Liver (tissue), 9 donors: ENCODE data around the gene DYSF. TPM values are rescaled to one million over a fixed set of nuclear protein-coding genes. Genes with fewer than 3 reads are reported as not detected.

Source experiments
- DNase-seq: peaks from one replicate; pipeline ENCODE4 v3.0.0-alpha.2; 2017; ENCODE audit warnings: low spot score
- H3K27ac ChIP-seq, 2 donors: one replicate each; pipeline ENCODE4 v1.7.0; 2013; ENCODE audit warnings: inconsistent platforms in 2 of 2, low read length in 2 of 2, control low read depth in 1 of 2, low read depth in 1 of 2, mild to moderate bottlenecking in 1 of 2
- H3K27me3 ChIP-seq, 4 donors: one replicate each; pipeline versions ENCODE4 v1.6.1 to v1.7.0; 2013; ENCODE audit warnings: low read length in 3 of 4, inconsistent platforms in 1 of 4, mild to moderate bottlenecking in 1 of 4, moderate library complexity in 1 of 4; ENCODE audit not compliant: control insufficient read depth in 4 of 4, insufficient read depth in 4 of 4
- H3K36me3 ChIP-seq, 4 donors: one replicate each; pipeline versions ENCODE4 v1.6.1 to v1.7.0; 2013; ENCODE audit warnings: low read length in 3 of 4, mild to moderate bottlenecking in 3 of 4, low read depth in 1 of 4, moderate library complexity in 1 of 4; ENCODE audit not compliant: control insufficient read depth in 4 of 4, insufficient read depth in 3 of 4
- H3K4me1 ChIP-seq, 4 donors: one replicate each; pipeline versions ENCODE4 v1.6.1 to v1.7.0; 2013; ENCODE audit warnings: low read length in 3 of 4, mild to moderate bottlenecking in 3 of 4, moderate library complexity in 1 of 4; ENCODE audit not compliant: control insufficient read depth in 4 of 4, insufficient read depth in 4 of 4
- H3K4me3 ChIP-seq, 3 donors: one replicate each; pipeline versions ENCODE4 v1.6.1 to v1.7.0; 2013; ENCODE audit warnings: low read length in 3 of 3, control low read depth in 1 of 3, low read depth in 1 of 3, mild to moderate bottlenecking in 1 of 3
- H3K9ac ChIP-seq, 2 donors: one replicate each; pipeline ENCODE4 v1.7.0; 2013; ENCODE audit warnings: low read length in 2 of 2, mild to moderate bottlenecking in 2 of 2, moderate library complexity in 2 of 2, control low read depth in 1 of 2, low read depth in 1 of 2
- H3K9me3 ChIP-seq, 4 donors: one replicate each; pipeline versions ENCODE4 v1.6.1 to v1.7.0; 2013; ENCODE audit warnings: low read length in 3 of 4; ENCODE audit not compliant: control insufficient read depth in 4 of 4
- ATF3 ChIP-seq: IDR thresholded peaks from 2 replicates; pipeline ENCODE4 v1.6.1; 2016; ENCODE audit warnings: antibody characterized with exemption
- EGR1 ChIP-seq, 2 donors: IDR thresholded peaks; 2 replicates each; pipeline ENCODE4 v1.6.1; 2016 to 2018; ENCODE audit warnings: antibody characterized with exemption in 2 of 2, low read depth in 2 of 2
- FOXA1 ChIP-seq: IDR thresholded peaks from 2 replicates; pipeline ENCODE4 v1.6.1; 2016; ENCODE audit warnings: antibody characterized with exemption
- FOXA2 ChIP-seq: IDR thresholded peaks from 2 replicates; pipeline ENCODE4 v1.6.1; 2016; ENCODE audit warnings: antibody characterized with exemption
- GABPA ChIP-seq, 2 donors: IDR thresholded peaks in 1 of 2; conservative IDR thresholded peaks in 1 of 2; 2 replicates each; pipeline ENCODE4 v1.6.1; 2016; ENCODE audit warnings: antibody characterized with exemption in 2 of 2, mild to moderate bottlenecking in 1 of 2, moderate library complexity in 1 of 2
- HNF4A ChIP-seq, 2 donors: conservative IDR thresholded peaks; 2 replicates each; pipeline ENCODE4 v1.6.1; 2016; ENCODE audit warnings: antibody characterized with exemption in 2 of 2, mild to moderate bottlenecking in 2 of 2
- HNF4G ChIP-seq: IDR thresholded peaks from 2 replicates; pipeline ENCODE4 v1.6.1; 2016; ENCODE audit warnings: antibody characterized with exemption
- JUND ChIP-seq, 2 donors: IDR thresholded peaks; 2 replicates each; pipeline ENCODE4 v1.6.1; 2016; ENCODE audit warnings: antibody characterized with exemption in 2 of 2
- NR2F2 ChIP-seq: IDR thresholded peaks from 2 replicates; pipeline ENCODE4 v1.6.1; 2016; ENCODE audit warnings: antibody characterized with exemption
- RAD21 ChIP-seq, 2 donors: IDR thresholded peaks; 2 replicates each; pipeline ENCODE4 v1.6.1; 2016; ENCODE audit warnings: antibody characterized with exemption in 2 of 2, mild to moderate bottlenecking in 2 of 2
- RXRA ChIP-seq, 2 donors: IDR thresholded peaks; 2 replicates each; pipeline ENCODE4 v1.6.1; 2017 to 2018; ENCODE audit warnings: antibody characterized with exemption in 2 of 2, mild to moderate bottlenecking in 1 of 2
- SP1 ChIP-seq: IDR thresholded peaks from 2 replicates; pipeline ENCODE4 v1.6.1; 2018; ENCODE audit warnings: antibody characterized with exemption, mild to moderate bottlenecking
- TAF1 ChIP-seq: conservative IDR thresholded peaks from 2 replicates; pipeline ENCODE4 v1.6.1; 2016; ENCODE audit warnings: antibody characterized with exemption, mild to moderate bottlenecking
- YY1 ChIP-seq: IDR thresholded peaks from 2 replicates; pipeline ENCODE4 v1.6.1; 2016; ENCODE audit warnings: antibody characterized with exemption, mild to moderate bottlenecking
- ZBTB33 ChIP-seq: IDR thresholded peaks from 2 replicates; pipeline ENCODE4 v1.6.1; 2016; ENCODE audit warnings: antibody characterized with exemption
- WGBS: extraction: QIAGEN DNeasy Blood & Tissue Kit; methylation state at CpG from one replicate; pipeline ENCODE4 v1.1.7; 2013; 5-methylcytosine and 5-hydroxymethylcytosine counted together
- polyA plus RNA-seq, 2 donors: library from polyadenylated mRNA; stranded (reverse) in 1 of 2; unstranded in 1 of 2; fragments of 200-250 nt in 1 of 2; fragments of >200 nt in 1 of 2; fragmentation: Nextera tagmentation in 1 of 2; extraction: Ambion mirVana in 1 of 2; gene quantifications; one replicate each; pipeline versions ENCODE4 v1.2.1 to v1.2.3, GENCODE V29; 2013 to 2015
- total RNA-seq, 2 donors: library from RNA; depleted of rRNA; stranded (reverse); fragments of >200 nt; gene quantifications; one replicate each; pipeline ENCODE4 v1.2.3, GENCODE V29; 2014
- TF ChIP-seq, protein P1 (sequence below): fragments of 150-350 bp; IDR thresholded peaks from 2 replicates; pipeline ENCODE4 v1.5.1; 2017; ENCODE audit warnings: improper control_type of control experiment, low read depth, low read length; ENCODE audit not compliant: missing input control
- TF ChIP-seq, protein P2 (sequence below): IDR thresholded peaks from 2 replicates; pipeline ENCODE4 v1.6.1; 2016; ENCODE audit warnings: antibody characterized with exemption
- TF ChIP-seq, protein P3 (sequence below): IDR thresholded peaks from 2 replicates; pipeline ENCODE4 v1.6.1; 2016; ENCODE audit warnings: antibody characterized with exemption, mild to moderate bottlenecking
- donor health status: healthy.
- donor health status: healthy.
- donor health status: healthy.
- donor health status: healthy.
- donor health status: healthy.

Gene DYSF
- total and polyA plus RNA-seq, 4 donors = 8.5 to 20.8 (median 13.6) TPM

DNA sequence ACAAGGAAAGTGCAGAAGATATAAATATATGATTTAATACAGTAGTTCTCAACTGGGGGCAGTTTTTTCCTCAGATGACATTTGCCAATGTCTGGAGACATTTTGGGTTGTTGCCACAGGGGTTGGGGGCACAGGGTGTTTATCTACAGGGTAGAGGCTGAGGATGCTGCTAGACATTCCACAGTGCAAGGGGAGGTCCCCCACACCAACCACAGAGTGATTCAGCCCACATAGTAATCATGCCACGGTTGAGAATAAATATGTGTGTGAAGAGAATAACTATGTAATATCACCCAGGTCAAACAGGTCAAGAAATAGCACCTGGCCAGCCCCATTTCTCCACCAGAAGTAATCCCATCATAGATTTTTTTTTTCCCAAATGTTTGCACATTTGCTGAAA, 17.9 kb downstream of the DYSF start:
- no peak overlapping the region for H3K27ac ChIP-seq
- no peaks in the 10 kb centered on the region for H3K27me3 ChIP-seq
- H3K9ac ChIP-seq = no peak overlapping the region
- TF ChIP-seq, protein P1, sequence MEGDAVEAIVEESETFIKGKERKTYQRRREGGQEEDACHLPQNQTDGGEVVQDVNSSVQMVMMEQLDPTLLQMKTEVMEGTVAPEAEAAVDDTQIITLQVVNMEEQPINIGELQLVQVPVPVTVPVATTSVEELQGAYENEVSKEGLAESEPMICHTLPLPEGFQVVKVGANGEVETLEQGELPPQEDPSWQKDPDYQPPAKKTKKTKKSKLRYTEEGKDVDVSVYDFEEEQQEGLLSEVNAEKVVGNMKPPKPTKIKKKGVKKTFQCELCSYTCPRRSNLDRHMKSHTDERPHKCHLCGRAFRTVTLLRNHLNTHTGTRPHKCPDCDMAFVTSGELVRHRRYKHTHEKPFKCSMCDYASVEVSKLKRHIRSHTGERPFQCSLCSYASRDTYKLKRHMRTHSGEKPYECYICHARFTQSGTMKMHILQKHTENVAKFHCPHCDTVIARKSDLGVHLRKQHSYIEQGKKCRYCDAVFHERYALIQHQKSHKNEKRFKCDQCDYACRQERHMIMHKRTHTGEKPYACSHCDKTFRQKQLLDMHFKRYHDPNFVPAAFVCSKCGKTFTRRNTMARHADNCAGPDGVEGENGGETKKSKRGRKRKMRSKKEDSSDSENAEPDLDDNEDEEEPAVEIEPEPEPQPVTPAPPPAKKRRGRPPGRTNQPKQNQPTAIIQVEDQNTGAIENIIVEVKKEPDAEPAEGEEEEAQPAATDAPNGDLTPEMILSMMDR = no peak
- TF ChIP-seq FOXA1 (no peak), TAF1 (no peak), GABPA (IDR thresholded peaks at IDR 0.05 in 1 of 2, conservative IDR thresholded peaks at IDR 0.05 in 1 of 2) (no peak), HNF4A (conservative IDR thresholded peaks at IDR 0.05) (no peak), HNF4G (no peak), JUND (IDR thresholded peaks at IDR 0.05) (no peak), EGR1 (IDR thresholded peaks at IDR 0.05; ENCODE audit: low read depth in 2 of 2) (no peak), FOXA2 (no peak), RXRA (IDR thresholded peaks at IDR 0.05) (no peak), NR2F2 (no peak), RAD21 (IDR thresholded peaks at IDR 0.05) (no peak), ATF3 (no peak), YY1 (no peak), ZBTB33 (no peak), SP1 (no peak)
- TF ChIP-seq, protein P2, sequence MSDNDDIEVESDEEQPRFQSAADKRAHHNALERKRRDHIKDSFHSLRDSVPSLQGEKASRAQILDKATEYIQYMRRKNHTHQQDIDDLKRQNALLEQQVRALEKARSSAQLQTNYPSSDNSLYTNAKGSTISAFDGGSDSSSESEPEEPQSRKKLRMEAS = no peak
- TF ChIP-seq, protein P3, sequence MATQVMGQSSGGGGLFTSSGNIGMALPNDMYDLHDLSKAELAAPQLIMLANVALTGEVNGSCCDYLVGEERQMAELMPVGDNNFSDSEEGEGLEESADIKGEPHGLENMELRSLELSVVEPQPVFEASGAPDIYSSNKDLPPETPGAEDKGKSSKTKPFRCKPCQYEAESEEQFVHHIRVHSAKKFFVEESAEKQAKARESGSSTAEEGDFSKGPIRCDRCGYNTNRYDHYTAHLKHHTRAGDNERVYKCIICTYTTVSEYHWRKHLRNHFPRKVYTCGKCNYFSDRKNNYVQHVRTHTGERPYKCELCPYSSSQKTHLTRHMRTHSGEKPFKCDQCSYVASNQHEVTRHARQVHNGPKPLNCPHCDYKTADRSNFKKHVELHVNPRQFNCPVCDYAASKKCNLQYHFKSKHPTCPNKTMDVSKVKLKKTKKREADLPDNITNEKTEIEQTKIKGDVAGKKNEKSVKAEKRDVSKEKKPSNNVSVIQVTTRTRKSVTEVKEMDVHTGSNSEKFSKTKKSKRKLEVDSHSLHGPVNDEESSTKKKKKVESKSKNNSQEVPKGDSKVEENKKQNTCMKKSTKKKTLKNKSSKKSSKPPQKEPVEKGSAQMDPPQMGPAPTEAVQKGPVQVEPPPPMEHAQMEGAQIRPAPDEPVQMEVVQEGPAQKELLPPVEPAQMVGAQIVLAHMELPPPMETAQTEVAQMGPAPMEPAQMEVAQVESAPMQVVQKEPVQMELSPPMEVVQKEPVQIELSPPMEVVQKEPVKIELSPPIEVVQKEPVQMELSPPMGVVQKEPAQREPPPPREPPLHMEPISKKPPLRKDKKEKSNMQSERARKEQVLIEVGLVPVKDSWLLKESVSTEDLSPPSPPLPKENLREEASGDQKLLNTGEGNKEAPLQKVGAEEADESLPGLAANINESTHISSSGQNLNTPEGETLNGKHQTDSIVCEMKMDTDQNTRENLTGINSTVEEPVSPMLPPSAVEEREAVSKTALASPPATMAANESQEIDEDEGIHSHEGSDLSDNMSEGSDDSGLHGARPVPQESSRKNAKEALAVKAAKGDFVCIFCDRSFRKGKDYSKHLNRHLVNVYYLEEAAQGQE = no peak
- peaks cover 0 to 14% (median 8%) of the 10 kb centered on the region in 4 donors for H3K4me1 ChIP-seq
- WGBS = 82% methylated on average over 1 of the region's 1 CpG
- no peak for DNase-seq
- peaks cover 0 to 4% (median 0%) of the 10 kb centered on the region in 4 donors for H3K36me3 ChIP-seq
- H3K4me3 ChIP-seq = no peak overlapping the region
- no peaks in the 10 kb centered on the region for H3K9me3 ChIP-seq
